Parathyroid adenoma (tissue), 2 donors: Measurements from ENCODE around the gene ADA.
"Not testable (repeated sequence)": the region's sequence is repeated elsewhere in the genome, so short reads cannot be mapped to it uniquely, and the experiment has no call there.

Experiments used
- H2AFZ ChIP-seq: fragments of 300-600 bp; sonication (generic); one replicate; pipeline ENCODE4 v1.7.0; 2017; ENCODE audit warnings: antibody characterized with exemption, mild to moderate bottlenecking
- H3K27ac ChIP-seq: fragments of 300-600 bp; sonication (generic); one replicate; pipeline ENCODE4 v1.7.0; 2017
- H3K27me3 ChIP-seq: fragments of 300-600 bp; sonication (generic); one replicate; pipeline ENCODE4 v1.7.0; 2017; ENCODE audit warnings: low read length; ENCODE audit not compliant: control insufficient read depth, insufficient read depth
- H3K36me3 ChIP-seq: fragments of 300-600 bp; sonication (generic); one replicate; pipeline ENCODE4 v1.7.0; 2017; ENCODE audit warnings: low read length; ENCODE audit not compliant: control insufficient read depth, insufficient read depth
- H3K4me1 ChIP-seq: fragments of 300-600 bp; sonication (generic); one replicate; pipeline ENCODE4 v1.7.0; 2017; ENCODE audit warnings: control low read depth
- H3K4me2 ChIP-seq: fragments of 300-600 bp; sonication (generic); one replicate; pipeline ENCODE4 v1.7.0; 2017; ENCODE audit warnings: low read length
- H3K4me3 ChIP-seq: fragments of 300-600 bp; sonication (generic); one replicate; pipeline ENCODE4 v1.7.0; 2017; ENCODE audit warnings: low read depth, low read length
- H3K79me2 ChIP-seq: fragments of 300-600 bp; sonication (generic); one replicate; pipeline ENCODE4 v1.7.0; 2017; ENCODE audit warnings: control low read depth
- H3K9ac ChIP-seq: fragments of 300-600 bp; sonication (generic); one replicate; pipeline ENCODE4 v1.7.0; 2017; ENCODE audit warnings: mild to moderate bottlenecking
- H3K9me3 ChIP-seq: fragments of 300-600 bp; sonication (generic); one replicate; pipeline ENCODE4 v1.7.0; 2017; ENCODE audit warnings: low read length; ENCODE audit not compliant: control insufficient read depth
- TF ChIP-seq, protein P1 (sequence below): fragments of 300-600 bp; sonication (generic); IDR thresholded peaks from one replicate; pipeline ENCODE4 v1.7.0; 2017; ENCODE audit warnings: antibody characterized with exemption, mild to moderate bottlenecking
- donor health status: primary hyperparathyroidism.

Gene ADA

DNA sequence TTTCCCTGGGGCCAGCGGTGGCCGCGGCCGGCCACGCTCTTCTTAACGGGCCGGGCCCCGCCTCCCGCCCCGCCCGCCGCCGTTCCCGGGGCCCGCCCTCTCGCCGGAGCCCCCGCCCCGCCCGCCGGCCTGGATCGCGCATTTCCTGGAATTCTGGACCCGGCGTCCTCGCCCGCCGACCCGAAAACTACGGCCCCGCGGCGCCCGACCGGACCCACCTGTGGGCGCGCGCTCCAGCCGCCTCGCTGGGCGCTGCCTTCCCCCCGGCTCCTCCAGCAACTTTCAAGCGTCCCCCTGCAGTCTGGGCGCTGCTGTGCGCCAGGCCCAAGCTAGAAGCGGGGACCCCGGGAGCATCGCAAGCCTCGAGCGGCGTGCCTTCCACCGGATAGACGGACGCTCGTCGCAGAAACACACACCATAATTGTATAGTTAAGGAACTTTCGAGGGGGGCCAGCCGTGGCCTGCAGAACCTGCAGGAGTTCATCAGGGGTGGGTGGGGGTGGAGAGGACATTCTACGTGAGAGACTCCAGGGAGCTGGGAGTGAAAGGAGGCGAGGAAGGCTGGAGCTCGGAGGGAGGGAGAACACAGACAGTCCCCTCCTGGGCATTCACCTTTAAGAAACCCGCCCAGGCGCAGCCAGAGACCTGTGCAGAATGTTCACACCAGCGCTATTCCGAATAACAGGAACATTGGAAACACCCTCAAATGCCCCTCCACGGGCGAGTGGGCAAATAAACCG lies at the start of gene ADA:
ADA (minus strand) TSS at position 16 of the 740 bp plus-strand sequence. CDS start 92 bp downstream, outside the sequence.
- Histone ChIP-seq H2AFZ (peak within 1 kb of the TSS; percentile 82), H3K4me2 (peak within 1 kb of the TSS; percentile 85), H3K27me3 (no peaks in the 10 kb centered on the region), H3K4me3 (peak within 1 kb of the TSS; percentile 74), H3K9ac (no peak within 1 kb of the TSS), H3K79me2 (no peaks in the 10 kb centered on the region), H3K36me3 (no peaks in the 10 kb centered on the region), H3K4me1 (peaks cover 2% of the 10 kb centered on the region), H3K9me3 (no peaks in the 10 kb centered on the region), H3K27ac (peak within 1 kb of the TSS; percentile 6)
- TF ChIP-seq, protein P1, sequence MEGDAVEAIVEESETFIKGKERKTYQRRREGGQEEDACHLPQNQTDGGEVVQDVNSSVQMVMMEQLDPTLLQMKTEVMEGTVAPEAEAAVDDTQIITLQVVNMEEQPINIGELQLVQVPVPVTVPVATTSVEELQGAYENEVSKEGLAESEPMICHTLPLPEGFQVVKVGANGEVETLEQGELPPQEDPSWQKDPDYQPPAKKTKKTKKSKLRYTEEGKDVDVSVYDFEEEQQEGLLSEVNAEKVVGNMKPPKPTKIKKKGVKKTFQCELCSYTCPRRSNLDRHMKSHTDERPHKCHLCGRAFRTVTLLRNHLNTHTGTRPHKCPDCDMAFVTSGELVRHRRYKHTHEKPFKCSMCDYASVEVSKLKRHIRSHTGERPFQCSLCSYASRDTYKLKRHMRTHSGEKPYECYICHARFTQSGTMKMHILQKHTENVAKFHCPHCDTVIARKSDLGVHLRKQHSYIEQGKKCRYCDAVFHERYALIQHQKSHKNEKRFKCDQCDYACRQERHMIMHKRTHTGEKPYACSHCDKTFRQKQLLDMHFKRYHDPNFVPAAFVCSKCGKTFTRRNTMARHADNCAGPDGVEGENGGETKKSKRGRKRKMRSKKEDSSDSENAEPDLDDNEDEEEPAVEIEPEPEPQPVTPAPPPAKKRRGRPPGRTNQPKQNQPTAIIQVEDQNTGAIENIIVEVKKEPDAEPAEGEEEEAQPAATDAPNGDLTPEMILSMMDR = no peak

DNA sequence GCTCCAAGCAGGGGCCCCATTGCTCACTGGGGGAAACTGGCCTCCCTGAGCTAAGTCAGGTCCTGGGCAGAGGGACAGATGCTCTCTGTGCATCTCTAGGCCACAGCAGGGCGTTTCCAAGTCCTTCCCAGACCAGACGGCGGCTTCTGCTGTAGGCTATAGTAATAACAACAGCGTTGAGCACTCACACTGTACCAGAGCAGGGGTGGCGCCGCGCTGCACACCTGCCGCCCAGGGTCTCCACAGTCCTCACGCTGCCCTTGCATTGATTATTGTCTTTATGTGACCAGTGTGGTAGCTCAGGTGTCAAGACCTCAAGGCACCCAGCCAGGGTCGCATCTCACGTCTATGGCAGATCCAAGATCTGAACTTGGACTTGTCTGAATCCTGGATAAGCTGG lies 48.8 kb upstream of the ADA start:
- TF ChIP-seq, protein P1 = no peak
- Histone ChIP-seq H3K9me3 (no peaks in the 10 kb centered on the region), H3K27ac (no peak overlapping the region), H3K9ac (no peak overlapping the region), H3K4me1 (peaks cover 14% of the 10 kb centered on the region), H3K27me3 (no peaks in the 10 kb centered on the region), H3K4me2 (no peak overlapping the region), H2AFZ (no peak overlapping the region), H3K36me3 (no peaks in the 10 kb centered on the region), H3K79me2 (no peaks in the 10 kb centered on the region), H3K4me3 (no peak overlapping the region)

GRCh38 chr20:44698351-44698750 lies 46.9 kb upstream of the ADA start:
- no peaks in the 10 kb centered on the region for H3K27me3 ChIP-seq
- H3K4me3 ChIP-seq = no peak overlapping the region
- no peak overlapping the region for H3K4me2 ChIP-seq
- peaks cover 14% of the 10 kb centered on the region for H3K4me1 ChIP-seq
- H3K9me3 ChIP-seq = no peaks in the 10 kb centered on the region
- H3K36me3 ChIP-seq = no peaks in the 10 kb centered on the region
- H3K27ac ChIP-seq = no peak overlapping the region
- no peaks in the 10 kb centered on the region for H3K79me2 ChIP-seq
- H2AFZ ChIP-seq = no peak overlapping the region
- TF ChIP-seq, protein P1 = no peak
- H3K9ac ChIP-seq = no peak overlapping the region

GRCh38 chr20:44697041-44697440 lies 45.5 kb upstream of the ADA start:
- H2AFZ ChIP-seq, H3K9ac ChIP-seq, H3K4me3 ChIP-seq, H3K4me1 ChIP-seq, H3K27me3 ChIP-seq, H3K9me3 ChIP-seq, H3K36me3 ChIP-seq, H3K79me2 ChIP-seq, H3K4me2 ChIP-seq, H3K27ac ChIP-seq: not testable (repeated sequence)

- Histone ChIP-seq H3K4me3 (no peak overlapping the region), H3K9me3 (no peaks in the 10 kb centered on the region), H3K36me3 (no peaks in the 10 kb centered on the region), H2AFZ (no peak overlapping the region), H3K4me2 (no peak overlapping the region), H3K27me3 (no peaks in the 10 kb centered on the region), H3K79me2 (no peaks in the 10 kb centered on the region), H3K4me1 (peaks cover 6% of the 10 kb centered on the region), H3K27ac (no peak overlapping the region), H3K9ac (no peak overlapping the region)
- TF ChIP-seq, protein P1 = no peak
Measured at GRCh38 chr20:44696315-44696714, 44.8 kb upstream of the ADA start.
